Stimulated activated CD4-positive, alpha-beta T cell treated with anti-CD3 and anti-CD28 coated beads, TNF-alpha, amount 100 ng/mL, for 24 hours (primary cell): ENCODE data around the gene KIF26B.
"Not testable (repeated sequence)": the region's sequence is repeated elsewhere in the genome, so short reads cannot be mapped to it uniquely, and the experiment has no call there.

Experiments used
- DNase-seq, 3 experiments: peaks; one replicate each; pipeline ENCODE4 v3.0.0-alpha.2; 2020; ENCODE audit warnings: low read depth in 3 of 3

The KIF26B gene

GRCh38 chr1:245694753-245695195, 540.0 kb downstream of the KIF26B start:
- DNase-seq = no peak

GRCh38 chr1:245695211-245695610, 540.4 kb downstream of the KIF26B start:
- no peak for DNase-seq

- DNase-seq = not testable (repeated sequence)
These were observed 540.9 kb downstream of the KIF26B start for GRCh38 chr1:245695701-245696100.

GRCh38 chr1:245698116-245698515, 543.3 kb downstream of the KIF26B start:
- DNase-seq = no peak

GRCh38 chr1:245698860-245699259, 544.1 kb downstream of the KIF26B start:
- DNase-seq = no peak

- no peak for DNase-seq
These were observed 545.8 kb downstream of the KIF26B start for GRCh38 chr1:245700631-245701030.

GRCh38 chr1:245701631-245702030, 546.8 kb downstream of the KIF26B start:
- DNase-seq = no peak

GRCh38 chr1:245702346-245702745, 547.6 kb downstream of the KIF26B start:
- DNase-seq = no peak

GRCh38 chr1:245704341-245704740, 549.6 kb downstream of the KIF26B start:
- DNase-seq = no peak

- no peak for DNase-seq
These were observed 550.0 kb downstream of the KIF26B start for GRCh38 chr1:245704765-245705164.

- no peak for DNase-seq
These were observed 553.2 kb downstream of the KIF26B start for GRCh38 chr1:245707941-245708340.

- DNase-seq = no peak
These were observed 556.4 kb downstream of the KIF26B start for GRCh38 chr1:245710961-245711903.

GRCh38 chr1:245714027-245714426, 559.2 kb downstream of the KIF26B start:
- DNase-seq = not testable (repeated sequence)

GRCh38 chr1:245715291-245715701, 560.5 kb downstream of the KIF26B start:
- no peak for DNase-seq

GRCh38 chr1:245715970-245716369, 561.2 kb downstream of the KIF26B start:
- no peak for DNase-seq

- DNase-seq = no peak
These were observed 561.8 kb downstream of the KIF26B start for GRCh38 chr1:245716561-245716960.

GRCh38 chr1:245717611-245718010, 562.8 kb downstream of the KIF26B start:
- no peak for DNase-seq

GRCh38 chr1:245718123-245718522, 563.3 kb downstream of the KIF26B start:
- no peak for DNase-seq

- DNase-seq = no peak
These were observed 564.2 kb downstream of the KIF26B start for GRCh38 chr1:245718951-245719350.

- DNase-seq = no peak
These were observed 566.7 kb downstream of the KIF26B start for GRCh38 chr1:245721488-245721887.

GRCh38 chr1:245728035-245728434, 573.2 kb downstream of the KIF26B start:
- not testable (repeated sequence) for DNase-seq

- no peak for DNase-seq
These were observed 576.0 kb downstream of the KIF26B start for GRCh38 chr1:245730801-245731200.

- not testable (repeated sequence) for DNase-seq
These were observed 585.6 kb downstream of the KIF26B start for GRCh38 chr1:245740336-245740735.
